Bronchial epithelial cell (primary cell): ENCODE data around the gene JOSD2. TPM values are rescaled to one million over a fixed set of nuclear protein-coding genes. Genes with fewer than 3 reads are reported as not detected.

ENCODE experiments used
- DNase-seq: peaks from one replicate; pipeline ENCODE4 v3.0.0-alpha.2; 2010; ENCODE audit warnings: low read depth
- FAIRE-seq: peaks from 2 replicates; lab custom pipeline; 2011; peaks lifted over from hg19 to GRCh38; lab: Jason Lieb, UNC
- H3K27me3 ChIP-seq: 2 replicates; pipeline ENCODE4 v1.5.1; 2011; ENCODE audit warnings: low read length; ENCODE audit not compliant: control insufficient read depth, insufficient read depth
- H3K36me3 ChIP-seq: 2 replicates; pipeline ENCODE4 v1.5.1; 2011; ENCODE audit warnings: low read length; ENCODE audit not compliant: control insufficient read depth, insufficient read depth
- H3K4me3 ChIP-seq: 2 replicates; pipeline ENCODE4 v1.5.1; 2011; ENCODE audit warnings: mild to moderate bottlenecking, low read depth, low read length, control low read depth
- total RNA-seq: library from RNA; depleted of rRNA; stranded (reverse); fragments of >200 nt; gene quantifications from 2 replicates; pipeline ENCODE4 v1.2.1, GENCODE V29; 2014
- TF ChIP-seq, protein P1 (sequence below): IDR thresholded peaks from 2 replicates; pipeline ENCODE4 v1.5.1; 2011; ENCODE audit warnings: mild to moderate bottlenecking, moderate library complexity, low read length, control low read depth, inconsistent platforms; ENCODE audit not compliant: insufficient read depth, severe bottlenecking

JOSD2 gene
- total RNA-seq, 1 donor from 2014 or later = 10.5 TPM

DNA sequence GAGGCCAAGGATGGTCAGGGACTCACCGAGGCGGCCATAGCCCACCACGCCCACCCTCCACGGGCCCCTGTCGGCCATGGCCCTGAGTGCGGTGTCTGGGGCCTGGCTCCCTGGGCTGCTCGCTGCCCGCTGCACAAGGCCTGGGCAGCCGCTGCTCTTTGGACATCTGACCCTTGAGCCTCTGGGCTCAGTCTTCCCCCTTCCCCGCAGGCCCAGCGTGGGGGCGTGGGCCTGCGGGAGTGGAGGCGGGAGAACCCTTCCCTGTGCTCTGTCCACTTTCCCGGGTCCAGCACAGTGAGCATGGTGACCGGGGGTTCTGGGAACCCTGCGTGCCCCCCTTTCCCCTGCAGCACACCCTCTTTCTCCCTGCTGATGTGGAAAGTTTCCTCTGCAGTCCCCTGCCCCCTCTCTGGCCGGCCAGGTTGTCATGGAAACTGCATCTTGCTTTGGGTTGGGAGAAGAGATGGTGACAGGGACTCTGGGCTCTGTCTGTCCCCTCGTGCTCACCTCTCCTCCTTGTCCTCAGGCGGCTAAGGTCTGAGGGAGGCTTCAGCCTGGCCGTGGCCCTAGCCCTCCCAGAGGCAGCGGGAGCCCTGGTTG lies 2.9 kb upstream of the JOSD2 start, which contains the start of gene ASPDH:
Gene ASPDH (minus strand): TSS at position 168 of the 600 bp plus-strand sequence. CDS start 90 bp downstream, at position 78.
- TF ChIP-seq, protein P1, sequence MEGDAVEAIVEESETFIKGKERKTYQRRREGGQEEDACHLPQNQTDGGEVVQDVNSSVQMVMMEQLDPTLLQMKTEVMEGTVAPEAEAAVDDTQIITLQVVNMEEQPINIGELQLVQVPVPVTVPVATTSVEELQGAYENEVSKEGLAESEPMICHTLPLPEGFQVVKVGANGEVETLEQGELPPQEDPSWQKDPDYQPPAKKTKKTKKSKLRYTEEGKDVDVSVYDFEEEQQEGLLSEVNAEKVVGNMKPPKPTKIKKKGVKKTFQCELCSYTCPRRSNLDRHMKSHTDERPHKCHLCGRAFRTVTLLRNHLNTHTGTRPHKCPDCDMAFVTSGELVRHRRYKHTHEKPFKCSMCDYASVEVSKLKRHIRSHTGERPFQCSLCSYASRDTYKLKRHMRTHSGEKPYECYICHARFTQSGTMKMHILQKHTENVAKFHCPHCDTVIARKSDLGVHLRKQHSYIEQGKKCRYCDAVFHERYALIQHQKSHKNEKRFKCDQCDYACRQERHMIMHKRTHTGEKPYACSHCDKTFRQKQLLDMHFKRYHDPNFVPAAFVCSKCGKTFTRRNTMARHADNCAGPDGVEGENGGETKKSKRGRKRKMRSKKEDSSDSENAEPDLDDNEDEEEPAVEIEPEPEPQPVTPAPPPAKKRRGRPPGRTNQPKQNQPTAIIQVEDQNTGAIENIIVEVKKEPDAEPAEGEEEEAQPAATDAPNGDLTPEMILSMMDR = no peak
- no peak for DNase-seq
- Histone ChIP-seq H3K4me3 (no peak within 1 kb of the TSS), H3K36me3 (no peaks in the 10 kb centered on the region), H3K27me3 (no peaks in the 10 kb centered on the region)
- no peak for FAIRE-seq

DNA sequence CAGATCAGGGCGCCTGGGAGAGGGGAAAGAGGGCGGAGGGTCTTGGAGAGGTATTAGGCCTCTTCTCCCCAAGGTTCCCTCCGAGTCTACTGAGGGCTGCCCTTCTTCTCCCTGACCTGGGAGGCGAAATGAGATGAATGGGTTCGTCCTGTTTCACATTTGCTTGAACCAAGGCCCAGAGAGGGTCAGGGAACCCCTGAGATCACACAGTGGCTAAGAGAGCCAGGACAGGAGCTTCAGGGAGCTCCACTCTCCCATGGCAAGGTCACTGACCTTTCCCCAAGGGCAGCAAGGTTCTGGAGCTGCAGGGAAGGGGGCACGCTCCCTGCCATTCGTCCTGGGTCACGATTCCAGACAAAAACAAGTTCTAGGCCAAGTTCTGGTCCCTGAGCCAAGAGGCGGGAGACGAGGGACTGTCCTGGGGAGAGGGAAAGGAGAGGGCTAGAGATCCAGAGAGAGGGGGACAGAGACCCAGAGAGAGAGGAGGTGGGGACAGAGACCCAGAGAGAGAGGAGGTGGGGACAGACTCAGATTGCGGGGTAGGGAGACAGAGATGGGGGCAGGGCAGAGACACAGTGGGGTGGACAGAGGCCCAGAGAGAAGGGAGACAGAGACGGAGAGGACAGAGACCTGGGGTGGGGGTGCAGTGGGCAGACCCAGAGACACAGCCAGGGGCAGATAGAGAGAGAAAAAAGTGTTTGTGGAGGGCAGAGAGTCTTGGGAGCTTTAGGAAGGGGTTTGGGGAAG lies 2.2 kb upstream of the JOSD2 start:
- Histone ChIP-seq H3K36me3 (no peaks in the 10 kb centered on the region), H3K4me3 (no peak overlapping the region)

DNA sequence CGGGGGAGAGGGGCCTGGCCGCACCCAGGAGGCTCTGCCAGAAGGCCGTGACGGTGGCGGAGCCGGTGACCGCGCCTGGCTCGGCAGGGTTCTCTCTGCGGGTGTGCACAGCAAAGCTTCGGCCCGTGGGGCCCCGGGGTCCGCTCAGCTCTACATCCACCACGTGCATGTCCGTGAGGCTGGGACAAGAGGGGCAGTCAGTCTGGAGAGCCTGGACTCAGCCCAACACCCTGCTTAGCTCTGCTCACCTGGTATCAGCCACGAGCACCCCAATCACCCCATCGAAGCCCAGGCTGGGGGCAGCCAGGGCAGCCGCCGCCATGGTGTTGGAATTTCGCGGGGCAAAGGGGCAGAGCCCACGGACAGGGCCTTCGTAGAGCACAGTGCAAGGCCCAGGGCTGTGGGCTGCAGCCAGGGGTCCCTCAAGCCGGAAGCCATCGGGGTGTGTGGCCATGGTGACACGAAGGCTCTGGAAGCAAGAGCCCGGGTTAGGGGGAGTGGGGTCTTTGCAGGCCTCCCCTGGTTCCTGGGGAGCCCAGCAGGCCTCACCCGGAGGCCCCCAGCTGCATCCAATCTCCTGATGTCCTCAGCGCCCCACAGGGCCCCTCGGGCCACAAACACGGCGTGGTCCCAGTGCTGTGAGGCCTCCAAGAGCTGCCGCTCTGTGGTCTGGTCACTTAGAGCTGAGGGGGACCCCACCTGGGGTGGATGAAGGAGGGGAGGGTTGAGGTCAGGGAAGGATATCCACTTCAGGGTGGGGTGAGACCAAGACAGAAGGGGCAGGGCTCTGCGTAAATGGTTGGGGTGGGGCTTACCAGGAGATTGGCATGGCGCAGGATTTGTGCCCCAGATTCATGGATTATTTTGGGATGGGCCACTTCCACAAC lies 1.4 kb upstream of the JOSD2 start:
- FAIRE-seq (no peak), DNase-seq (no peak)
- peak overlapping the region; percentile 70 for H3K4me3 ChIP-seq
- no peaks in the 10 kb centered on the region for H3K27me3 ChIP-seq
- no peaks in the 10 kb centered on the region for H3K36me3 ChIP-seq
- TF ChIP-seq, protein P1 = no peak

More for the DNA sequence above, 2.2 kb upstream of the JOSD2 start:
- FAIRE-seq (no peak), DNase-seq (no peak)
- TF ChIP-seq, protein P1 = no peak
- H3K27me3 ChIP-seq = no peaks in the 10 kb centered on the region

DNA sequence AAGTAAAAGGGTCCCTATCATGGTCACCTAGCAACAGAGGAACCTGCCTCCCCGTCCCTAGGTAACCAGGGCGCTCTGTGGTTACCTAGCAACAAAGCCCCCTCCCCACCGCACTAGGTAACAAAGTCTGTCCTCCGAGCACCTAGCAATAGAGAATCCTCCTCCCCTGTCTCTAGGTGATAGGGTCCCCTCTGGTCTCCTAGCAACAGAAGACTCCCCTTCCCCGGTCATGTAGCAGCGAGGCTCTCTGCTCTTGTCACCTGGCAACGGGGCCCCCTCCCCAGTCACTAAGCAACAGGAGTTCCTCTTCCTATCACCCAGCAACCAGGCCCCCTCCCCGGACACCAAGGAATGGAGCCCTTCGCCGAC lies 307 bp downstream of the JOSD2 start:
- peak overlapping the region; percentile 70 for H3K4me3 ChIP-seq
- TF ChIP-seq, protein P1 = no peak
- FAIRE-seq = no peak
- no peaks in the 10 kb centered on the region for H3K27me3 ChIP-seq
- H3K36me3 ChIP-seq = no peaks in the 10 kb centered on the region
- DNase-seq = peak; percentile 4

DNA sequence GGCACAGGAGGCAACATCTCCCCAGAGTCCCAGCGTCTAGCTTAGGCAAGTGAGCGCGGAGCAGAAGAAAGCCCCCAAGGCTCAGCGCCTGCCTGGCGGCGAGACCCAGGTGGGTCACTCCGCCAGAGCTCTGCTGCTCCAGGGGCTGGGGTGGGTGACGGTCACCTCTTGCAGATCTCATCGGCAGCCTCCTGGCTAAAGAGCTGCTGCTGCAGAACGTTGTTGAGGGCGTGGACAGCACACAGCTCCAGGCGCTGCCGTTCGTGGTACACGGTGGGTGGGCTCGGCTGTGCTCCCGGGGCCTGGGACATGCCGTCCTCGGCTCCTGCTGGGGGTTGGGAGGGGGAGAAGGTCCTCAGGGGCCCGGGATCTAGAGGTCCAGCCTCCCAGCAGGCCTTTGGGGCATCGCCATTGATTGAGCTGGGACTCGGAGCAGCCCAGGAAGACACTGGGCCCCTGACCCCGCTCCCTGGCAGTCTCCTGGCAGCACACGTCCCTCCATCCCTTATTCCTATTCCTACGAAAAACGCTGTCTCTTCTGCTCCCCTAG lies 795 bp downstream of the JOSD2 start:
- TF ChIP-seq, protein P1 = no peak
- FAIRE-seq = no peak
- DNase-seq = no peak
- H3K36me3 ChIP-seq = no peaks in the 10 kb centered on the region
- peak overlapping the region; percentile 70 for H3K4me3 ChIP-seq
- no peaks in the 10 kb centered on the region for H3K27me3 ChIP-seq
